DMS153 treated with DMSO at 0.1 percent for 48 hours (cell line): ENCODE data around the gene RELA.

ENCODE experiments used
- DNase-seq: peaks from one replicate; lab custom pipeline; 2025; ENCODE audit not compliant: unreplicated experiment; lab: John Stamatoyannopoulos, UW

RELA gene

GRCh38 chr11:65634440-65634839 lies 28.3 kb downstream of the RELA start:
- DNase-seq, result no peak

GRCh38 chr11:65634109-65634436 lies 28.6 kb downstream of the RELA start:
- no peak for DNase-seq

DNA sequence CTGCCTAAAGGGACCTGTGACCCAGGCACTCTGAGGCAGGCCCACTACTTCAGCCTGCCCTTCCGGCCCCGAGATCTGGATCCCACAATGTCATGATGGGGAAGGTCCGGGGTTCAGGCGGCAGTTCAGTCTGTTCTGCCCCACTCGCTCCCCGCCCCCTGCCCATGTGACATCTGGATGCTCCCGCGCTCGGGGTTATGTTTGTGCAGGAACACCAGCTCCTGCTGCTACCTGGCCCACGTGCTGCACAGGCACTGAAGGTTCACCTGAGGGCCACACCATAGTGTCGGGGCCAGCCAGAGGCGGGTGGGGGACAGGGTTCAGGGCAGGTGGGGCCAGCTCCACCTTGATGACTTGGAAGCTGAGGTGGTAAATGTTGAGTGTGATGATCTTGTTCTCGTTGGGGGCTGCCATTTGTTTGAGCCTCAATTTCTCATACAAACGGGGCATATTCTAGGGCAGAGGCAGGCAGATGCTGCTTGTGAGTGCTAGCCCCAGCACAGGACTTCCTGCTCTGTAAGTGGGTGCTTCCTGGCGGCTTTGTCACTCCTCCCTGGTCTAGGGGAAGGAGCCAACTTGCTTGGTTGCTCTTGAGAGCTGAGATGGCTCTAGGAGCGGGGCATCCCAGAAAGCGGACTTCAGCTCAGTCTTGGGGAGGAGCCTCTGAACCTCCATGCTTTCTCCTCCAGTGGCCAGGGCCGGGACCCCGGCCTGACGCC lies 29.2 kb downstream of the RELA start:
- DNase-seq, result no peak

- no peak for DNase-seq
These were observed 32.5 kb downstream of the RELA start for GRCh38 chr11:65630215-65630614.

DNA sequence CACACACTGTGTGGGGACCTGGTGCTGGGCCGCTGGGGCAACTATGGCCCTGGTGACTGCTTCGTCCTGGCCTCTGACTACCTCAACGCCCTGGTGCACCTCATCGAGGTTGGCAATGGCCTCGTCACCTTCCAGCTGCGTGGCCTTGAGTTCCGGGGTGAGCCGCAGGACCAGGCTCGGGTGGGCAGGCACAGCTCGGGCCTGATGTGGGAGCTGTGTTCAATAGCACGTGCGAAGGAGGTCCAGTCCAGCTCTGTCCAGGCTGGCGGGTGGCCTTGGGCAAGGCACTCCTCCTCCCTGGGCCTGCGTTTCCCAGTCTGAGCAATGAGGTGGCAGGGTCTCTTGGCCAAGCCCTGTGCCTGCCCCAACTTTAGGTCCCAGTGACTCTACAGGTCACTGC lies 33.1 kb downstream of the RELA start:
- no peak for DNase-seq

GRCh38 chr11:65627202-65627601 lies 35.5 kb downstream of the RELA start:
- DNase-seq, result no peak

DNA sequence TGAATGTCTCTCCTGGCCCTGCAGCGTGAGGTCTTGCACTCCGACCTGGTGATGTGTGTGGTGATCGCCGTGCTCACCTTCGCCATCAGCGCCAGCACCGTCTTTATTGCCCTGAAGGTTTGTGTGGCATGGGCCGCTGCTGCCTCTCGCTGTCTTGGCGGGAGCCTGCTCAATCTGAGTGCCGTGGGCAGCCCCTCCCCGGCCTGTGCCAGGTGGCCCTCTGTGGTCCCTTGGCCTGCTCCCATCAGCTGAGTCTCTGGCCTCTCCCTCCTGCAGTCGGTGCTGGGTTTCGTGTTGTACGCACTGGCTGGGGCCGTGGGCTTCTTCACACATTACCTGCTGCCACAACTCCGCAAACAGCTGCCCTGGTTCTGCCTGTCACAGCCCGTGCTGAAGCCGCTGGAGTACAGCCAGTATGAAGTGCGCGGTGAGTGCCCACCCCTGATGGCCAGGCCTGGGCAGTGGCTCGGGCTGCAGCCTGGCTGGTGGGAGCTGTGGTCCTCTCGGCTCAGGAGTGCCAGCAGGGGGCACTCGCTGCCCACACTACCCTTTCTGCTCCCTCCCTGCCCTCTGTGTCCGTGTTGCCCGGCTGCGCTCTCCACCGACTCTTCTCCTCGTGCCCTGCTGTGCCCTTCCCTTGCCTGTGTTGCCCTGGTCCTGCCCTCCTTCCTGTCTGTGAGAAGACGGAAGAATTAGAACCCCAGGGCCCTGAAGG lies 36.9 kb downstream of the RELA start:
- no peak for DNase-seq

DNA sequence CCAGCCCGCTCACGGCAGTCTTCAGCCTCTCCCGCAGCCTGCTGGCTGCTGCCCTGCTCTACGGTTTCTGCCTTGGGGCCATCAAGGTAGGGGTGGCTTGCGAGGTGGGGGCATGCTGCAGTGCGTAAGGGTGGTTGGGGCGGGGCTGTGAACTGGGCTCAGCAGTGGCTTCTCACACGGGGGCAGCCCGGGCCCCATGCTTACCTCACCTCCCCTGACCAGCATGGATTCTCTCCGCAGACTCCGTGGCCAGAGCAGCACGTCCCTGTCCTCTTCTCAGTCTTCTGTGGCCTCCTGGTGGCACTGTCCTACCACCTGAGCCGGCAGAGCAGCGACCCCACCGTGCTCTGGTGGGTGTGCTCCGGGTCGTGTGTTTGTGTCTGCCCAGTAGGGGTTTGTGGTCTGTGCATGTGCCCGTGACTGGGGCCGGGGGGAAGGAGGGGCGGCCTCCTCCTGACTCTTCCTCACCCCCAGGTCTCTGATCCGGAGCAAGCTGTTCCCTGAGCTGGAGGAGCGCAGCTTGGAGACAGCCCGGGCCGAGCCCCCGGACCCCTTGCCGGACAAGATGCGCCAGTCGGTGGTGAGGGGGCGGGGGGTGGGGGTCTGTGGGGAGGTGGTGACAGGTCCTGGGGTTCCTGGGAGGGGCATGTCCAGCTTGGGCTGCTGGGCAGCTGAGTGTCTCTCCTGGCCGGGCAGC lies 37.6 kb downstream of the RELA start:
- DNase-seq, result no peak

DNA sequence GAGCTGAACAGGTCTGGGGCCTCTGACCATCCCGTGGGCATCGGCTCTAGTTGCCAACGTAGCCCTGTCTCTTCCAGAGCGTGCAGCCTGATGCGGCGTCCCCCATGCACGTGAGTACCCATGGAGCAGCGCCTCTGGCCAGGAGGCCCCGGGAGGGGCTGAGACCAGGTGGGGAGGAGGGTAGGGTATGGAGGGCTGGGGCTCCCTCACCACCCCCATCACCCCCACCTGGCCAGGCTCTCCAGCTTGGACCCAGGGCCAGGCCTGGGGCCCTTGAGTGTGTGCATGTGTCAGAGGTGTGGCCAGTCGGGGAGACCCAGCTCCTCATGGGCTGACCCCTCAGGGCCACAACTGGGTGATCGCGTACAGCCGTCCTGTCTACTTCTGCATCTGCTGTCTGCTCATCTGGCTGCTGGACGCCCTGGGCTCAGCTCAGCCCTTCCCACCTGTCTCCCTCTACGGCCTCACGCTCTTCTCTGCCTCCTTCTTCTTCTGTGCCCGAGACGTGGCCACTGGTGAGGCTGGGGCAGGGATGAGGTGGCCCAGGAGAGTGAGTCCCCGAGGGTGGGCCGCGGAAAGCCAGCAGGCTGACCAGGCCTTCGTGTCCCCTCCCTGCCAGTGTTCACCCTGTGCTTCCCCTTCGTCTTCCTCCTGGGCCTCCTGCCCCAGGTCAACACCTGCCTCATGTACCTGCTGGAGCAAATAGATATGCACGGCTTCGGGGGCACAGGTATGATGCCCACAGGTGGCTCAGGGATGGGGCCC lies 38.7 kb downstream of the RELA start:
- DNase-seq, result no peak

GRCh38 chr11:65623177-65623576 lies 39.5 kb downstream of the RELA start:
- no peak for DNase-seq

DNA sequence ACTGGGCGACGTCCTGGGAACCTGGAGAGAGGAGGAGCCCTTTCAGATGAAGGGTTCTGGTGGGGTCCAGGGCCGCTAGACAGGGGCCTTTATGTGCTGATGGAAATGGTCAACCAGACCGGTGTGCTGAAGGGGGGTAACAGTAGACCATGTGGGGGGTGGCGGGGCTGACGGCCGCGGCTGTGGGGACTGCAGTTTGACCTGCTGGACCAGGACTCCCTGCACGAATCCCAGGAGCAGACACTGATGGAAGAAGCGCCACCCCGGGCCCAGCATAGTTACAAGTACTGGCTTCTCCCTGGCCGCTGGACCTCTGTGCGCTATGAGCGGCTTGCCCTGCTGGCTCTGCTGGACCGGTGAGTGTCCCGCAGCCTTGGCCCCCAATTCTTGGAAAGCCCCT lies 40.7 kb downstream of the RELA start:
- no peak for DNase-seq

DNA sequence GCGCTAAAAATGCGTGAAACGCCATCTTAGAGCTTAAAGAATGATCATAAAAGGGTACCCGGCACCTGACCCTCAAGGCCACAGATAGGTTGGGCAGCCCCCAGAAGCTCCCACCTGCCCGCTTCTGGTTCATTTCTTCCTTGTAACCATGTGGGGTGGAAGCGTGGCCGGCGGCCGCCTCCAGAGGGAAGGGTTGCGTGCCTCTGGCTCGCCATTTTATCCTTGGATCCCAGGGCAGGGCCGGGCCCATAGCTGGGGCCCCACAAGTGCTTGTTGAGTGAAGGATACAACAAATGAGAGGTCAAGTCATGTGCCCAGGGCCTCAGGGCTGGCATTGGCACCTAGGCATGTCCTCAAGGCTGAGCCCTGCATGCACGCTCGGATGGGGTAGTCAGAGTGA lies 41.3 kb downstream of the RELA start:
- DNase-seq, result no peak

DNA sequence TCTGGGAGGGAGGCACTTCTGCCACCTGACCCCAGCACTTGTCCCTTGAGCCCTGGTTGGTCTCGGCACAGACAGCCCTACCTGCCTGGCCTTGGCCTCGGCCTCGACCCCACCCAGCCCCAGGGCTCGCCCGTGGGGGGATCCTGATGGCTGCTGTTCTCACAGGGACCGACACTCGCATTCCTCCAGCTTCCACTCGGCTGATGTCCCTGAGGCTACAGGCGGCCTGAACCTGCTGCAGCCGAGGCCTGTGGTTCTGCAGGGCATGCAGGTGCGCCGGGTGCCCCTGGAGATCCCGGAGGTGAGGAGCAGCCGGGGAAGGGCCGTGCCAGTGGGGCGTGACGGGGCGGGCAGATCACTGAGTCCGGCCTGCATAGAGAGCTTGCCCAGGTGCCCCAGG lies 42.0 kb downstream of the RELA start:
- DNase-seq, result no peak

GRCh38 chr11:65619281-65619928 lies 43.3 kb downstream of the RELA start:
- no peak for DNase-seq

GRCh38 chr11:65618763-65619162 lies 44.0 kb downstream of the RELA start:
- DNase-seq, result no peak

DNA sequence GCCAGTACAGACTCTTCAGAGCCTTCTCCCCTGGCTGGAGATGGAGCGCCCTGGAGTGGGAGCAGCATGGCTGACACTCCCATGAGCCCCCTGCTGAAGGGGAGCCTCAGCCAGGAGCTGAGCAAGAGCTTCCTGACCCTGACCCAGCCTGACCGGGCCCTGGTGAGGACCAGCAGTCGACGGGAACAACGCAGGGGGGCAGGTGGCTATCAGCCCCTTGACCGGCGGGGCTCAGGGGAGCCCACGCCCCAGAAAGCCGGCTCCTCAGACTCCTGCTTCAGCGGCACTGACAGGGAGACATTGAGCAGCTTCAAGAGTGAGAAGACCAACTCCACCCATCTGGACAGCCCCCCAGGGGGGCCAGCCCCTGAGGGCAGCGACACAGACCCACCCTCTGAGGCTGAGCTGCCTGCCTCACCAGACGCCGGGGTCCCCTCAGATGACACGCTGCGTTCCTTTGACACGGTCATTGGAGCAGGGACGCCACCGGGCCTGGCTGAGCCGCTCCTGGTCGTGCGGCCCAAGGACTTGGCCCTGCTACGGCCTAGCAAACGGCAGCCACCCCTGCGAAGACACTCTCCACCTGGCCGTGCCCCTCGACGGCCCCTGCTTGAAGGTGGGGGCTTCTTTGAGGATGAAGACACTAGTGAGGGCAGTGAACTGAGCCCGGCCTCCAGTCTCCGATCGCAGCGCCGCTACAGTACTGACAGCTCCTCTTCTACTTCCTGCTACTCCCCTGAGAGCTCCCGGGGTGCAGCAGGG lies 44.5 kb downstream of the RELA start:
- DNase-seq, result no peak

DNA sequence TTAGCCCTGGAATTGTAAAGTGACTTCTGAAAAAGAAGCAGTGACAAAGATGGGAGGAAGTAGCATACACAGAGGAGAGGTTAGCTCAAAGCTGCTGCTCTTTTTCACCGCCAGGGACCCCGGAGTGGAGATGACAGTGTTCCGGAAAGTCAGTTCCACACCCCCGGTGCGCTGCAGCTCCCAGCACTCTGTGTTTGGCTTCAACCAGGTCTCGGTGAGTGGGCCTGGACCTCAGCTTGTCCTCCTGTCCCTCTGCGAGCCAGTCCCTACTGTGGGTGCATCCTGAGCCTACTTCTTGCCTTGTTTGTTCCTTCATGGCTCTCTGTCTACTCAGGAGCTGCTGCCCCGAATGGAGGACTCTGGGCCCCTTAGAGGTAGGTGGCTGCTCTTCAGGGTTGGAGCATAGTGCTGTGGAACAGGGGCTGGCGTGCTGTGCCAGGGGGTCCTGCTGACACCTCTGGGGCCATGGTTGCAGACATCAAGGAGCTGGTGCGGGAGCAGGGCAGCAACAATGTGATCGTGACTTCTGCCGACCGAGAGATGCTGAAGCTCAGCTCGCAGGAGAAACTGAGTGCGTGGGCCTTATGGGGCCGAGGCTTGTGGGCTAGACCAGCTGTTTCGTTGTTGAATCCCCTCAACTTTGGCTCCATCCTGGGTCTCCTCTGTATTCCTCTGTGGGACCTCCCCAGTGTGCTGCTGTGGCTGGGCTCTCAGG lies 45.4 kb downstream of the RELA start:
- DNase-seq, result no peak

- no peak for DNase-seq
These were observed 46.1 kb downstream of the RELA start for GRCh38 chr11:65616575-65617001.

DNA sequence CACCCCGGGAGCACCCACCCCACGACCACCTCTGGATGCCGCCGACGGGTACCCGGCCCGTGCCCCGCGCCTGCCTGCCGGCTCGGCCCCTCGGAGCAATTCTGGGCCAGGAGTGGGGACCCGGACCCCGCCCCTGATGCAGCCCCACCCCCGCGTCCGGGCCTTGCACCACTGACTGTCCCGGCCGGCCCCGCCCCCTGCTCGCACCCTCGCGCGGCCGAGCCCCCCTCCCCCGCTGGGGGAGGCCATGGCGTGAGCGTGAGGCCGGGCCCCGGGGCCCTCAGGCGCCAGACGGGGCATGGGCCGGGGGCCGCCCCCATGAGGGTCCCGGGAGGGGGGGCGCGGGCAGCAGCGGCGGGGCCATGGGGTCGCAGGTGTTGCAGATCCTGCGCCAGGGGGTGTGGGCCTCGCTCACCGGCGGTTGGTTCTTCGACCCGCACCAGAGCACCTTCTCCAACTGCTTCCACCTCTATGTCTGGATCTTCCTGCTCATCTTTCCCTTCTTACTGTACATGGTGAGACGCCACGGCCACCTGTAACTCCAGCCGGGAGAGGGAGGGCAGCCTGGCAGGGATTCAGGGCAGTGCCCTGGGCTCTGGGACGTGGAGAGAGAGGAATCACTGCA lies 46.7 kb downstream of the RELA start:
- no peak for DNase-seq
